ENCODE results near the gene PRKG1. TPM values are rescaled to one million over a fixed set of nuclear protein-coding genes. Genes with fewer than 3 reads are reported as not detected.

Gene PRKG1
- total RNA-seq, 2 donors from 2014 or later: 17.8 to 31.1 TPM

GRCh38 chr10:51789903-51790302 lies 715.6 kb downstream of the PRKG1 start:
- Histone ChIP-seq H3K27ac (no peak overlapping the region), H3K9me3 (peaks cover 0 to 24% of the 10 kb centered on the region in 2 donors), H3K4me3 (no peak overlapping the region), H3K36me3 (no peaks in the 10 kb centered on the region), H3K4me1 (no peaks in the 10 kb centered on the region), H3K27me3 (no peaks in the 10 kb centered on the region)
- no peak for DNase-seq (ENCODE audit: low spot score)
- TF ChIP-seq CTCF (IDR thresholded peaks at IDR 0.05): no peak

- peaks cover 0 to 24% of the 10 kb centered on the region in 2 donors for H3K9me3 ChIP-seq
- no peak overlapping the region for H3K27ac ChIP-seq
- H3K36me3 ChIP-seq: no peaks in the 10 kb centered on the region
- no peak for DNase-seq (ENCODE audit: low spot score)
- no peak overlapping the region for H3K4me3 ChIP-seq
- TF ChIP-seq CTCF (IDR thresholded peaks at IDR 0.05): no peak
- H3K4me1 ChIP-seq: no peaks in the 10 kb centered on the region
- no peaks in the 10 kb centered on the region for H3K27me3 ChIP-seq
Measured at GRCh38 chr10:51792678-51793077, 718.4 kb downstream of the PRKG1 start.

GRCh38 chr10:51800121-51800520 lies 725.8 kb downstream of the PRKG1 start:
- no peak for DNase-seq (ENCODE audit: low spot score)
- no peak for TF ChIP-seq CTCF (IDR thresholded peaks at IDR 0.05)
- H3K27ac ChIP-seq: no peak overlapping the region

GRCh38 chr10:51800725-51801424 lies 726.6 kb downstream of the PRKG1 start:
- no peaks in the 10 kb centered on the region for H3K9me3 ChIP-seq
- H3K27me3 ChIP-seq: no peaks in the 10 kb centered on the region
- H3K36me3 ChIP-seq: no peaks in the 10 kb centered on the region
- no peak for DNase-seq (ENCODE audit: low spot score)
- no peak overlapping the region for H3K27ac ChIP-seq
- no peak for TF ChIP-seq CTCF (IDR thresholded peaks at IDR 0.05)
- H3K4me3 ChIP-seq: no peak overlapping the region
- H3K4me1 ChIP-seq: no peaks in the 10 kb centered on the region

More at GRCh38 chr10:51800121-51800520, 725.8 kb downstream of the PRKG1 start:
- H3K36me3 ChIP-seq: no peaks in the 10 kb centered on the region
- H3K27me3 ChIP-seq: no peaks in the 10 kb centered on the region
- H3K4me1 ChIP-seq: no peaks in the 10 kb centered on the region
- no peaks in the 10 kb centered on the region for H3K9me3 ChIP-seq
- H3K4me3 ChIP-seq: no peak overlapping the region

GRCh38 chr10:51802030-51802429 lies 727.7 kb downstream of the PRKG1 start:
- no peak for TF ChIP-seq CTCF (IDR thresholded peaks at IDR 0.05)
- no peak overlapping the region for H3K27ac ChIP-seq
- no peaks in the 10 kb centered on the region for H3K4me1 ChIP-seq
- H3K4me3 ChIP-seq: no peak overlapping the region
- H3K36me3 ChIP-seq: no peaks in the 10 kb centered on the region
- H3K9me3 ChIP-seq: no peaks in the 10 kb centered on the region
- no peak for DNase-seq (ENCODE audit: low spot score)
- H3K27me3 ChIP-seq: no peaks in the 10 kb centered on the region

- Histone ChIP-seq H3K4me3 (no peak overlapping the region), H3K9me3 (no peaks in the 10 kb centered on the region), H3K36me3 (no peaks in the 10 kb centered on the region), H3K27me3 (no peaks in the 10 kb centered on the region), H3K4me1 (no peaks in the 10 kb centered on the region), H3K27ac (no peak overlapping the region)
- no peak for DNase-seq (ENCODE audit: low spot score)
- TF ChIP-seq CTCF (IDR thresholded peaks at IDR 0.05): no peak
Measured at GRCh38 chr10:51804866-51805265, 730.6 kb downstream of the PRKG1 start.

All from right atrium auricular region (tissue), 2 donors.